Smooth muscle cell of the coronary artery (primary cell): ENCODE results near the gene FTSJ1. TPM values are rescaled to one million over a fixed set of nuclear protein-coding genes. Genes with fewer than 3 reads are reported as not detected.

Source experiments
- total RNA-seq: library from RNA; depleted of rRNA; stranded (reverse); fragments of >200 nt; gene quantifications from 2 replicates; pipeline ENCODE4 v1.2.3, GENCODE V29; 2014; ENCODE audit warnings: low replicate concordance

Gene FTSJ1, protein sequence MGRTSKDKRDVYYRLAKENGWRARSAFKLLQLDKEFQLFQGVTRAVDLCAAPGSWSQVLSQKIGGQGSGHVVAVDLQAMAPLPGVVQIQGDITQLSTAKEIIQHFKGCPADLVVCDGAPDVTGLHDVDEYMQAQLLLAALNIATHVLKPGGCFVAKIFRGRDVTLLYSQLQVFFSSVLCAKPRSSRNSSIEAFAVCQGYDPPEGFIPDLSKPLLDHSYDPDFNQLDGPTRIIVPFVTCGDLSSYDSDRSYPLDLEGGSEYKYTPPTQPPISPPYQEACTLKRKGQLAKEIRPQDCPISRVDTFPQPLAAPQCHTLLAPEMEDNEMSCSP
- total RNA-seq, result 27.4 and 56.0 TPM in 2 replicates

DNA sequence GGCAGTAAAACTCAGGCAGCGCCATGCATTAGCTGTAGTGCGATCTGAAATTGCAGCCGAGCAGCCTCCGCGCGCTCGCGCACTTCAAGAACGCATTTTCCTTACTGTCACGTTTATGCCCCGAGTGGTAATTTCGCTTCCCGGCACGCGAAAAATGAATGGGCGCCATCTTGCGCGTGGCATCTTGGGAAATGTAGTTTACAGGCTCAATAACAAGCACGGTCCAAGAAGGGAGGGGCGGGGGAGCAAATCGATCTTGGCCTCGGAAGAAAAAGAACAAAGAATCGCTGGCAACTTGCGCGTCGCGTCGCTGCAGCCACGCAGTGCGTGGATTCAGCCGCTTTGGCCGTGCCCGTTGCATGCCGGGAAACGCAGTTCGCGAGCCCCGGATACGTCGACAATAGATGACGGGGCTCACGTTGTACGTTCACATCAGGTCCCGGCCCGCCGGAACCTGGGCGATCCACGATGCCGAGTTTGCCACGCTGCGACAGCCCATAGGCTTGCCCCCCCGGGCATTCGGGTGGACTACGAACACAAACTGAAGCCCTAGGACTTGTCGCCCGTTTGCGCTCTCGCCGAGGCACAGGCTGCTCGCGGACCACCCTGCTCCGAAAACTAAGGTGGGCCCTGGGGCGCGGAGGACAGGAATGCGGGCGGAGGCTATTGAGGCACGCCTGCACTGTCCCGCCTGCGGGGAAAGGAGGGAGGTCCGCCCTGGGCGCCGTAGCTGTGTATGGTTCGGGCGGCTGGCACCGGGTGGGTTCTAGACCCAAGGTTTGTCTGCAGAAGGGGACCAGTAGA lies at the start of gene FTSJ1:
Gene FTSJ1 (plus strand): TSS at position 426 of the 804 bp plus-strand sequence. CDS start 1,849 bp downstream, outside the sequence.

GRCh38 chrX:48470110-48470832 lies 5.7 kb upstream of the FTSJ1 start, which contains the start of gene SLC38A5:
SLC38A5 (minus strand) TSS chrX:48470260; CDS start chrX:48467924, 2,336 bp downstream.

GRCh38 chrX:48508400-48509244 lies 32.6 kb downstream of the FTSJ1 start, which contains the start of gene PORCN:
PORCN (plus strand) TSS chrX:48508992; CDS start chrX:48509821, 829 bp downstream.

DNA sequence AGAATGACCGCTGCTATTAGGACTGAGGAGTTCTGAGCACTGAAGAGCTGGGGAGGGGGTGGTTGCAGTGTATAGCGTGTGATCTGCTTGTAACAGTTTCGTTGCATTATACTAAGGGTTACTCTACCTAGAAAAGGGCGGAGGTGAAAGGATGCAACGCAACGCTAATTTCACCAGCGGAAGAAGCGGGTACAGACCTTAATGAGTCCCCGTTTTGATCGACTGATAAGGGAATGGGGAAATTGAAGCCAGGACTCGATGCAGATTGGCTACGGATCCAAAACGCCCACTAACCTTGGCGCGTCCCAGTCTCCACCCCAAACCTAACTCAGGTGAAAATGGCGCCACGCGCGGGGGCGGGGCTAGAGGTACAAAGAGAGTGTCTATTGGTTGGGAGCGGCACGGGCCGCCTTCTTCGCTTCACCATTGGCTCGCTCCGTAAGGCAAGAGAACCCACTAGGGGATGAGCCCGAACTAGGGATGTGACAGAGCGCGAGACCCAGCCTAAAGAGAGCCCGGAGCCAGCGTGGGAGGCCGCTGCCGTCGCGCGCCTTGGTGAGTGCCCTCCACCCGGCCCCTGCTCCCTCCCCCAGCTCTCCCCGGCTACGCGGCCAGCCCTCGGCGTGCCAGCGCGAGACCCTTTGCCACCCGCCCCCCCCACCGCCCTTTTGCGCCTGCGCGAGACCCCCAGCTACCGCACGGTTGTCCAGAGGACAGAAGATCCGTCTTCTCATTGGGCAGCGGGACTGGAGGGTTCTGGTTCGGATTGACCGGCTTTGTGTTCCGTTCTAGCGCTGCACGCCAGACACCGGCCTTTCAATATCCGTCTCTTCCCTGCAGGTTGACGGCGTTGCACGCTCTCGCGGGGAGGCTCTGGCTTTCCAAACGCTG lies 45.6 kb downstream of the FTSJ1 start, which contains the start of gene EBP:
Gene EBP (plus strand): TSS at position 456 of the 891 bp plus-strand sequence. CDS start 1,964 bp downstream, outside the sequence.

Other genes with a start within 250 kb of the FTSJ1 start
- not detected in 2 replicates for gene SSX1, start 220.8 kb upstream of the FTSJ1 start, total RNA-seq
- gene SSX3, start 119.5 kb upstream of the FTSJ1 start, total RNA-seq, result not detected in 2 replicates
- not detected in 2 replicates for gene SSX4, start 92.7 kb upstream of the FTSJ1 start, total RNA-seq
- not detected in 2 replicates for gene SSX4B, start 64.2 kb upstream of the FTSJ1 start, total RNA-seq
- 21.9 and 54.9 TPM in 2 replicates for gene SLC38A5, start 5.9 kb upstream of the FTSJ1 start, total RNA-seq
- 9.8 and 17.6 TPM in 2 replicates for gene PORCN, start 32.8 kb downstream of the FTSJ1 start, total RNA-seq
- gene EBP, start 45.6 kb downstream of the FTSJ1 start, total RNA-seq, result 45.9 and 78.8 TPM in 2 replicates
- 5.3 and 6.2 TPM in 2 replicates for gene TBC1D25, start 63.5 kb downstream of the FTSJ1 start, total RNA-seq
- gene RBM3, start 98.3 kb downstream of the FTSJ1 start, total RNA-seq, result 56.9 and 302 TPM in 2 replicates
- gene WDR13, start 121.3 kb downstream of the FTSJ1 start, total RNA-seq, result 170 and 335 TPM in 2 replicates
- 0.23 TPM in 1 of 2 replicates, not detected in the other for gene WAS, start 207.6 kb downstream of the FTSJ1 start, total RNA-seq
- gene SUV39H1, start 220.5 kb downstream of the FTSJ1 start, total RNA-seq, result 0.59 and 2.5 TPM in 2 replicates